Duodenal mucosa (tissue), 2 donors: ENCODE results near the gene IL18RAP.

Experiments
- H3K27ac ChIP-seq: one replicate; pipeline ENCODE4 v1.7.0; 2013; ENCODE audit warnings: low read depth, low read length
- H3K27me3 ChIP-seq, 2 donors: one replicate each; pipeline ENCODE4 v1.7.0; 2013; ENCODE audit warnings: low read length in 2 of 2, control low read depth in 1 of 2; ENCODE audit not compliant: insufficient read depth in 2 of 2, control insufficient read depth in 1 of 2
- H3K36me3 ChIP-seq, 2 donors: one replicate each; pipeline ENCODE4 v1.7.0; 2013; ENCODE audit warnings: low read length in 2 of 2, control low read depth in 1 of 2; ENCODE audit not compliant: insufficient read depth in 2 of 2, control insufficient read depth in 1 of 2
- H3K4me1 ChIP-seq, 2 donors: one replicate each; pipeline ENCODE4 v1.7.0; 2013; ENCODE audit warnings: low read length in 2 of 2, control low read depth in 1 of 2; ENCODE audit not compliant: insufficient read depth in 2 of 2, control insufficient read depth in 1 of 2
- H3K4me3 ChIP-seq, 2 donors: one replicate each; pipeline ENCODE4 v1.7.0; 2013; ENCODE audit warnings: low read length in 2 of 2, low read depth in 1 of 2
- H3K9ac ChIP-seq, 2 donors: one replicate each; pipeline ENCODE4 v1.7.0; 2013; ENCODE audit warnings: low read length in 2 of 2, low read depth in 1 of 2
- H3K9me3 ChIP-seq, 2 donors: one replicate each; pipeline ENCODE4 v1.7.0; 2013; ENCODE audit warnings: low read length in 2 of 2, control low read depth in 1 of 2; ENCODE audit not compliant: control insufficient read depth in 1 of 2

Gene IL18RAP, protein sequence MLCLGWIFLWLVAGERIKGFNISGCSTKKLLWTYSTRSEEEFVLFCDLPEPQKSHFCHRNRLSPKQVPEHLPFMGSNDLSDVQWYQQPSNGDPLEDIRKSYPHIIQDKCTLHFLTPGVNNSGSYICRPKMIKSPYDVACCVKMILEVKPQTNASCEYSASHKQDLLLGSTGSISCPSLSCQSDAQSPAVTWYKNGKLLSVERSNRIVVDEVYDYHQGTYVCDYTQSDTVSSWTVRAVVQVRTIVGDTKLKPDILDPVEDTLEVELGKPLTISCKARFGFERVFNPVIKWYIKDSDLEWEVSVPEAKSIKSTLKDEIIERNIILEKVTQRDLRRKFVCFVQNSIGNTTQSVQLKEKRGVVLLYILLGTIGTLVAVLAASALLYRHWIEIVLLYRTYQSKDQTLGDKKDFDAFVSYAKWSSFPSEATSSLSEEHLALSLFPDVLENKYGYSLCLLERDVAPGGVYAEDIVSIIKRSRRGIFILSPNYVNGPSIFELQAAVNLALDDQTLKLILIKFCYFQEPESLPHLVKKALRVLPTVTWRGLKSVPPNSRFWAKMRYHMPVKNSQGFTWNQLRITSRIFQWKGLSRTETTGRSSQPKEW

DNA sequence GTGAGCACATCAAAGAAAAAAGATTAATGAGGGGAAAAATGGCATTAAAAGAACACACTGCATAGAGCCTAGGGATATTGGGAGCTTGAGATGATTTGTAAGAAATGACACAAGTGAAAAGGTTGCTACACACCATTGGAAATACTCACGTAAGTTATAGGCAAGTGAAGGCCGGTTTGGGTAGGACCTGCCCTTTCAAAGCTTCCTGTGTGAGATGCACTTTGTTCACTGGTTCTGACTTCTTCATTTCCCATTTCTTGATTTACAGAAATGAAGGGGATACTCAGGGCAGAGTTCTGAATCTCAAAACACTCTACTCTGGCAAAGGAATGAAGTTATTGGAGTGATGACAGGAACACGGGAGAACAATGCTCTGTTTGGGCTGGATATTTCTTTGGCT is at the start of gene IL18RAP:
Gene IL18RAP, plus strand, starts transcription at position 251 of the 400 bp plus-strand sequence. Its CDS starts 118 bp downstream, at position 369.
- no peak within 1 kb of the TSS for H3K9ac ChIP-seq
- no peak within 1 kb of the TSS for H3K27ac ChIP-seq
- H3K9me3 ChIP-seq = no peaks in the 10 kb centered on the region
- H3K4me3 ChIP-seq = no peak within 1 kb of the TSS
- H3K4me1 ChIP-seq = no peaks in the 10 kb centered on the region
- H3K27me3 ChIP-seq = no peaks in the 10 kb centered on the region
- H3K36me3 ChIP-seq = no peaks in the 10 kb centered on the region

DNA sequence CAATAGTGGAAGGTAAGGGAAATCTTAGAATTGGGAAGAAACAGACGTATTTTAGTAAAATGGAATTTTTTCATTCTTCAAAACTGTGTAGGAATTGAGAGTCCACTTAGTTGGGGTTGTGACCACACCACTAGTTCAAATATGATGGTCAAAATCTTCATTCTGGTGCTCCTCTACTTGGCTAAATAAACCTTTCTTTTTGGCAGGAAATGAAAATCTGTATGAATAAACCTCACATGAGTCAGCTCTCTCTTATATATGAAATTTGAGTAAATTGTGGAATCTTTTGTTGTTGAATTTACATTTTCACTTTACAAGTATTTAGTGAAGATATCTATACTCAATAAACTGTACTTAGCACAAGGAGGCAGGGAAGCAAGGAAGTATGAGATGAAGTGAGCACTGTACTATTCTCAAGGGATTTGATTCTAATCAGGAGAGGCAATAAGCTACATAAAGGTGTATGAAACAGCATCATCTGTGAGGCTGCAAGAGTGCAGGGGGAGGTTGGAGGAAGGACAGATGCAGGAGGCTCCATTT is 46.8 kb upstream of the IL18RAP start:
- Histone ChIP-seq H3K36me3 (no peaks in the 10 kb centered on the region), H3K9me3 (no peaks in the 10 kb centered on the region), H3K27me3 (no peaks in the 10 kb centered on the region), H3K4me1 (no peaks in the 10 kb centered on the region), H3K27ac (no peak overlapping the region), H3K9ac (no peak overlapping the region), H3K4me3 (no peak overlapping the region)

DNA sequence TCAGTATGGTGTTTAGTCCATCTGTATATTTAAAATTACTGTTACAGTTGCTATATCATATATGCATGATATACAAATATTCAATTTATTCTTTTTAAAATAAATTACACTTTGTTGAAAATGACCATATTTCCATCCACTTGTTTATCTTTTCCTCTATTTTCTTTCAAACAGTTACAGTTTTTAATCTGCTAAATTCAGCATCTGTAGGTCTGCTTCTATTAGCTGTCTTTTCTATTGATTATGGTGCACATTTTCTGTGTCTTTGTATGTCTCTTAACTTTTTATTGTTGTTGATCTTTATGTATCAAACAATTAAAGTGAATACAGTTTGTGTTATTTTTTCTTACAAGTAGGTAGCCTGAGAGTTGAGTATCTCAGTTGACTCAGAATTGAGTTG is 39.2 kb upstream of the IL18RAP start:
- H3K4me1 ChIP-seq = no peaks in the 10 kb centered on the region
- no peak overlapping the region for H3K4me3 ChIP-seq
- peaks cover 0 to 3% of the 10 kb centered on the region in 2 donors for H3K36me3 ChIP-seq
- no peaks in the 10 kb centered on the region for H3K27me3 ChIP-seq
- peaks cover 0 to 17% of the 10 kb centered on the region in 2 donors for H3K9me3 ChIP-seq
- H3K27ac ChIP-seq = no peak overlapping the region
- no peak overlapping the region for H3K9ac ChIP-seq

- Histone ChIP-seq H3K9ac (no peak overlapping the region), H3K36me3 (peaks cover 0 to 3% of the 10 kb centered on the region in 2 donors), H3K27ac (no peak overlapping the region), H3K9me3 (peaks cover 0 to 17% of the 10 kb centered on the region in 2 donors), H3K4me1 (no peaks in the 10 kb centered on the region), H3K4me3 (no peak overlapping the region), H3K27me3 (no peaks in the 10 kb centered on the region)
Measured at GRCh38 chr2:102385522-102385921, 37.4 kb upstream of the IL18RAP start.

DNA sequence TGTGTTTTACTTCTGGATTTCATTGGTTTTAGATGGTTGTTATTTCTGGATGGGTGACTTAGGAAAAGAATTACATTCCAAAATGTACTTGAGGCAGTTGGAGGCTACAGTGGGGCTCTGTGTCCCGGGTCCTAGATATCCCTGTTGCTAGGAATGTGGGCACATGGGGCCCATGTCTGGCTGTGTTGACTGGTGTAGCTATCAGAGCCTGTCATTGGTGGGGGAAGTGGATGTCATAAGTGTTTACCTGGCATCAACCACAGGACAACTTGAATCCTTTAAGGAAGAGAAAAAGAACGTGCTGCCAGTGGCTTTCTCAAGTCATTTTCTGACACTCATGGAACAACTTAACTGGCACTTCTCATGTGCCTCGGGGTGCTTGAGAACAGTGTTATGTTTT is 37.0 kb upstream of the IL18RAP start:
- Histone ChIP-seq H3K4me1 (no peaks in the 10 kb centered on the region), H3K27me3 (no peaks in the 10 kb centered on the region), H3K27ac (no peak overlapping the region), H3K9ac (no peak overlapping the region), H3K9me3 (peaks cover 0 to 17% of the 10 kb centered on the region in 2 donors), H3K36me3 (peaks cover 0 to 3% of the 10 kb centered on the region in 2 donors), H3K4me3 (no peak overlapping the region)

DNA sequence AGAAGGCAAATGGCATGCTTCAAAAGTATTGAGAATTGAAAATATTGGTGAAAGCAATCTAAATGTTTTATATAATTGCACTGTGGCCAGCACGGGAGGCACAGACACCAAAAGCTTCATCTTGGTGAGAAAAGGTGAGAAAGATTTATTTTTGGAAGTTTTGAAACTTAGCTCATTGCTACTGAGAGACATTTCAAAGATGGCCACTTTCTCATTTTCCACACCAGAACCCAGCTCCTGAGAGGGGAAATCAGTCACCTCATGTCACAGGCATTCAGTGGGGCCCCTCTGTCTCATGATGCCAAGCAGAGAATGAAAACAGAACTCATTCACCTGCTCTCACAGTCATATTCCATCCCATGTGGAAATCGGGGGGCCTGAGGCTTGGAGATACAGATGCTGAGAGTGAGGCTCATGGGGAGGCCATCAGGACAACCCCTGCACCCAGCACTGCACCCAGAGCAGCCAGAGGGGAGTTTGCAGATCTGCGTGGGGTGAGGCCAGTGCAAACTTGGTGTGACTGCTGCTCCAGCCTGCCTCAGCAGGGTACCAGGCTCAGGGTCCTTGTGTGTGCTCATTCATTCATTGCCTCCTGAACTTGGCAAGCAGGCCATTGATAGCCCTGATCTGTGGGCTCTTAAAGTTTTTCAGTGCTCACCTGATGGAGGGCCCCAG is 36.0 kb upstream of the IL18RAP start:
- Histone ChIP-seq H3K27me3 (no peaks in the 10 kb centered on the region), H3K4me1 (no peaks in the 10 kb centered on the region), H3K27ac (no peak overlapping the region), H3K36me3 (peaks cover 0 to 3% of the 10 kb centered on the region in 2 donors), H3K4me3 (no peak overlapping the region), H3K9ac (no peak overlapping the region), H3K9me3 (peaks cover 0 to 17% of the 10 kb centered on the region in 2 donors)

DNA sequence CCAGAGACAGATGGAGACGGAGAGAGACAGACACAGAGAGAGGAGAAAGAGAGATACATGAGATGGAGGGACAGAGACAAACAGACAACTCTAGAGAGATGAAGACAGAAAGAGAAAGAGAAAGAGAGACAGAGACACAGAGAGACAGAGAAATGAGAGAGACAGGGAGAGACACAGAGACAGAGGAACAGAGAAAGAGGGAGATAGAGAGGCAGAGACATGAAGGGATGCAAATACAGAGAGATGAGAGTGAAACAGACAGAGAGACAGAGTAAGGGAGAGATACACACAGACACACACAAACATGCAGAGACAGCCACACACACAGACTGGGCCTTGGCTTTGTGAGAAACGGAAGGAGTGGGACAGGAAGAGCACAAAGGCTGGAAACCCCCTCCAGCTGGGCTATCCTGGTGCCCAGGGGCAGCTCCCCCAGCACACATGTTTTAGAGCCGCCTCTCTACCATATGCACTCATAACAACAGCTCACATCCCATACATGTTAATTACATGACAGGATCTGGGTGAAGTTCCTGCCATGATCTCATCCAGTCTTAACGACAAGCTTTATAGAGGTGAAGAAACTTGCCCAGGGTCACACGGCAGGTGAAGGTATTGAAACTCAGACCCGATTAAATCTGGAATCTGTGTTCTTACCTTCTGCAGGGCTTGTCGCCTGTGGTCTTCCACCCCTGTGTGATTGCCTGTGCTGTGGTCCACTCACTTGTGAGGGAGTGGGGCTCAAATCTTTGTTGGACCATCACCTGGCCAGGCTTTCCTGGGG is 35.0 kb upstream of the IL18RAP start:
- no peak overlapping the region for H3K4me3 ChIP-seq
- H3K36me3 ChIP-seq = peaks cover 0 to 3% of the 10 kb centered on the region in 2 donors
- H3K4me1 ChIP-seq = no peaks in the 10 kb centered on the region
- H3K27me3 ChIP-seq = no peaks in the 10 kb centered on the region
- no peak overlapping the region for H3K27ac ChIP-seq
- H3K9ac ChIP-seq = no peak overlapping the region
- peaks cover 0 to 12% of the 10 kb centered on the region in 2 donors for H3K9me3 ChIP-seq

GRCh38 chr2:102391565-102391964 is 31.4 kb upstream of the IL18RAP start:
- H3K27ac ChIP-seq = no peak overlapping the region
- H3K9ac ChIP-seq = no peak overlapping the region
- H3K27me3 ChIP-seq = no peaks in the 10 kb centered on the region
- no peaks in the 10 kb centered on the region for H3K4me1 ChIP-seq
- H3K36me3 ChIP-seq = peaks cover 0 to 3% of the 10 kb centered on the region in 2 donors
- no peaks in the 10 kb centered on the region for H3K9me3 ChIP-seq
- H3K4me3 ChIP-seq = no peak overlapping the region

GRCh38 chr2:102392096-102392495 is 30.9 kb upstream of the IL18RAP start:
- H3K4me3 ChIP-seq = no peak overlapping the region
- no peak overlapping the region for H3K27ac ChIP-seq
- no peaks in the 10 kb centered on the region for H3K27me3 ChIP-seq
- H3K9me3 ChIP-seq = no peaks in the 10 kb centered on the region
- H3K4me1 ChIP-seq = no peaks in the 10 kb centered on the region
- no peak overlapping the region for H3K9ac ChIP-seq
- peaks cover 0 to 2% of the 10 kb centered on the region in 2 donors for H3K36me3 ChIP-seq
